ENCODE data around the gene RBP5.

Gene RBP5

DNA sequence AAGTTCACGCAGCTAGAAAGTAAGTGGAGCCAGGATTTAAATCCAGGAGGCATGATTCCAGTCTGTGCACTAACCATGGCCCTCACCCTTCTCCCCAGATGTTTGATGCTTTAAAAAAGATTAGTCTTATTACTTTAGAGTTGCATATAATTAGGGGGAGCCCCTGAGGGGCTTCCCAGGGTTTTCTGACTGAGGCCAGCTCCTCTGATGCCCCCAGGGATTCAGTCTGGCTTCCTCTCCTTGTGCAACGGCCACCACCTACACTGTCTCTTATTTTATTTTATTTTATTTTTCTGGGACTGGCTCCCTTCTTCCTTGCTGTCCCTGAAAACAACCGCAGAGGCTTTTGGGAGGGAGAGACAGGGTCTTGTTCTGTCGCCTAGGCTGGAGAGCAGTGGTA is 24.1 kb upstream of the RBP5 start:
- Histone ChIP-seq H3K27me3 (ENCODE audit: insufficient read depth, poor library complexity, severe bottlenecking) (peaks cover 2% of the 10 kb centered on the region), H3K4me3 (replicated peaks; ENCODE audit: insufficient read depth, low read length) (no peak overlapping the region), H3K27ac (replicated peaks) (no peak overlapping the region)
- no peak for TF ChIP-seq GABPA (IDR thresholded peaks at IDR 0.05; ENCODE audit: low read depth)
- TF ChIP-seq, protein P1, sequence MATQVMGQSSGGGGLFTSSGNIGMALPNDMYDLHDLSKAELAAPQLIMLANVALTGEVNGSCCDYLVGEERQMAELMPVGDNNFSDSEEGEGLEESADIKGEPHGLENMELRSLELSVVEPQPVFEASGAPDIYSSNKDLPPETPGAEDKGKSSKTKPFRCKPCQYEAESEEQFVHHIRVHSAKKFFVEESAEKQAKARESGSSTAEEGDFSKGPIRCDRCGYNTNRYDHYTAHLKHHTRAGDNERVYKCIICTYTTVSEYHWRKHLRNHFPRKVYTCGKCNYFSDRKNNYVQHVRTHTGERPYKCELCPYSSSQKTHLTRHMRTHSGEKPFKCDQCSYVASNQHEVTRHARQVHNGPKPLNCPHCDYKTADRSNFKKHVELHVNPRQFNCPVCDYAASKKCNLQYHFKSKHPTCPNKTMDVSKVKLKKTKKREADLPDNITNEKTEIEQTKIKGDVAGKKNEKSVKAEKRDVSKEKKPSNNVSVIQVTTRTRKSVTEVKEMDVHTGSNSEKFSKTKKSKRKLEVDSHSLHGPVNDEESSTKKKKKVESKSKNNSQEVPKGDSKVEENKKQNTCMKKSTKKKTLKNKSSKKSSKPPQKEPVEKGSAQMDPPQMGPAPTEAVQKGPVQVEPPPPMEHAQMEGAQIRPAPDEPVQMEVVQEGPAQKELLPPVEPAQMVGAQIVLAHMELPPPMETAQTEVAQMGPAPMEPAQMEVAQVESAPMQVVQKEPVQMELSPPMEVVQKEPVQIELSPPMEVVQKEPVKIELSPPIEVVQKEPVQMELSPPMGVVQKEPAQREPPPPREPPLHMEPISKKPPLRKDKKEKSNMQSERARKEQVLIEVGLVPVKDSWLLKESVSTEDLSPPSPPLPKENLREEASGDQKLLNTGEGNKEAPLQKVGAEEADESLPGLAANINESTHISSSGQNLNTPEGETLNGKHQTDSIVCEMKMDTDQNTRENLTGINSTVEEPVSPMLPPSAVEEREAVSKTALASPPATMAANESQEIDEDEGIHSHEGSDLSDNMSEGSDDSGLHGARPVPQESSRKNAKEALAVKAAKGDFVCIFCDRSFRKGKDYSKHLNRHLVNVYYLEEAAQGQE (IDR thresholded peaks at IDR 0.05; ENCODE audit: insufficient replicate concordance, low read depth) = no peak
- TF ChIP-seq SPI1 (IDR thresholded peaks at IDR 0.05; ENCODE audit: borderline replicate concordance, low read depth) = no peak
- TF ChIP-seq, protein P2, sequence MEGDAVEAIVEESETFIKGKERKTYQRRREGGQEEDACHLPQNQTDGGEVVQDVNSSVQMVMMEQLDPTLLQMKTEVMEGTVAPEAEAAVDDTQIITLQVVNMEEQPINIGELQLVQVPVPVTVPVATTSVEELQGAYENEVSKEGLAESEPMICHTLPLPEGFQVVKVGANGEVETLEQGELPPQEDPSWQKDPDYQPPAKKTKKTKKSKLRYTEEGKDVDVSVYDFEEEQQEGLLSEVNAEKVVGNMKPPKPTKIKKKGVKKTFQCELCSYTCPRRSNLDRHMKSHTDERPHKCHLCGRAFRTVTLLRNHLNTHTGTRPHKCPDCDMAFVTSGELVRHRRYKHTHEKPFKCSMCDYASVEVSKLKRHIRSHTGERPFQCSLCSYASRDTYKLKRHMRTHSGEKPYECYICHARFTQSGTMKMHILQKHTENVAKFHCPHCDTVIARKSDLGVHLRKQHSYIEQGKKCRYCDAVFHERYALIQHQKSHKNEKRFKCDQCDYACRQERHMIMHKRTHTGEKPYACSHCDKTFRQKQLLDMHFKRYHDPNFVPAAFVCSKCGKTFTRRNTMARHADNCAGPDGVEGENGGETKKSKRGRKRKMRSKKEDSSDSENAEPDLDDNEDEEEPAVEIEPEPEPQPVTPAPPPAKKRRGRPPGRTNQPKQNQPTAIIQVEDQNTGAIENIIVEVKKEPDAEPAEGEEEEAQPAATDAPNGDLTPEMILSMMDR (IDR thresholded peaks at IDR 0.05; ENCODE audit: insufficient read depth, low read length) = no peak
- no peak for TF ChIP-seq POLR2AphosphoS5 (IDR thresholded peaks at IDR 0.05; ENCODE audit: low read depth)
- no peak for DNase-seq (ENCODE audit: low read depth in 1 of 2, low spot score in 1 of 2)

DNA sequence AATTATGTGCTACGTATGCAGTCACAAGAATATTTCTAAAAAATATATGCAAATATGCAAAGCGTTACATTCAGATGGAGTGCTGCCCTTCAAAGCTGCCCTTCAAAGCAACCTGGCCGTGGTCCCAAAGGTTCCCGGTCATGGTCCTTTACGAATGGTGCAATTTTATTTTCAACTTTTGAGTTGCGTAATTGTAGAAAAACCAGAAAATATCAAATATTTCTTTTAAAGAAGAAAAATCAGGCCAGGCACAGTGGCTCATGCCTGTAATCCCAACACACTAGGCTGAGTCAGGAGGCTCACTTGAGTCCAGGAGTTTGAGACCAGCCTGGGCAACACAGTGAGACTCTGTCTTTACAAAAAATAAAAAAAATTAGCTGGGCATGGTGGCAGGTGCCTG is 22.8 kb upstream of the RBP5 start:
- H3K27ac ChIP-seq (replicated peaks) = no peak overlapping the region
- no peak for DNase-seq (ENCODE audit: low read depth in 1 of 2, low spot score in 1 of 2)
- H3K27me3 ChIP-seq (ENCODE audit: insufficient read depth, poor library complexity, severe bottlenecking) = peaks cover 2% of the 10 kb centered on the region
- no peak overlapping the region for H3K4me3 ChIP-seq (replicated peaks; ENCODE audit: insufficient read depth, low read length)
- no peak for TF ChIP-seq GABPA (IDR thresholded peaks at IDR 0.05; ENCODE audit: low read depth)
- TF ChIP-seq POLR2AphosphoS5 (IDR thresholded peaks at IDR 0.05; ENCODE audit: low read depth) = no peak
- TF ChIP-seq, protein P2 (IDR thresholded peaks at IDR 0.05; ENCODE audit: insufficient read depth, low read length) = no peak
- no peak for TF ChIP-seq SPI1 (IDR thresholded peaks at IDR 0.05; ENCODE audit: borderline replicate concordance, low read depth)
- TF ChIP-seq, protein P1 (IDR thresholded peaks at IDR 0.05; ENCODE audit: insufficient replicate concordance, low read depth) = no peak

DNA sequence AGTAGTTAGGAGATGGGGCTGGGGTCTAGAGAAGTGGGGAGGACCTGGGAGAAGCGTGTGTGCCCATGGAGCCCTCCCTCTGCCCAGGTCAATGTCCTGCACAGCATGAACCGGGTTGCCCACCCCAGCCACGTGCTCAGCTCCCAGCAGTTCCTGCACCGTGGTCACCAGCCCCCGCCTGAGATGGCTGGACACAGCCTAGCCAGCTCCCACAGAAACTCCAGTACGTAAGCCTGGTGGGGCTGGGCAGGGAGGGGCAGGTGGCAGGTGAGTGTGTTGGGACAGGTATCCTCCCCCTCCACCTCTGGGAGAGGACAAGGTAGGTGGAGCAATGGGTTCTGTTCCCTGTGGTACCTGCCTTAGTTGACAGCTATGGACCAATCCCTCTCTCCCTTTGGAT is 22.2 kb upstream of the RBP5 start:
- H3K4me3 ChIP-seq (replicated peaks; ENCODE audit: insufficient read depth, low read length) = no peak overlapping the region
- no peak for TF ChIP-seq SPI1 (IDR thresholded peaks at IDR 0.05; ENCODE audit: borderline replicate concordance, low read depth)
- no peak for TF ChIP-seq GABPA (IDR thresholded peaks at IDR 0.05; ENCODE audit: low read depth)
- TF ChIP-seq, protein P1 (IDR thresholded peaks at IDR 0.05; ENCODE audit: insufficient replicate concordance, low read depth) = no peak
- TF ChIP-seq, protein P2 (IDR thresholded peaks at IDR 0.05; ENCODE audit: insufficient read depth, low read length) = no peak
- no peak for TF ChIP-seq POLR2AphosphoS5 (IDR thresholded peaks at IDR 0.05; ENCODE audit: low read depth)
- H3K27ac ChIP-seq (replicated peaks) = no peak overlapping the region
- DNase-seq (ENCODE audit: low read depth in 1 of 2, low spot score in 1 of 2) = no peak
- H3K27me3 ChIP-seq (ENCODE audit: insufficient read depth, poor library complexity, severe bottlenecking) = peaks cover 2% of the 10 kb centered on the region

Data from HL-60 (cell line).